ENCODE results near the gene SCYGR8.
"Not testable (repeated sequence)": the region's sequence is repeated elsewhere in the genome, so short reads cannot be mapped to it uniquely, and the experiment has no call there.

Gene SCYGR8

GRCh38 chr2:227724394-227725039 is 21.2 kb upstream of the SCYGR8 start, which contains the start of gene SCYGR6:
TSS of gene SCYGR6 (minus strand) at chr2:227724757. CDS start at chr2:227724757, 0 bp downstream.
- Histone ChIP-seq H3K9ac (ENCODE audit: low read depth, low read length) (no peak within 1 kb of the TSS), H3K9me3 (ENCODE audit: control insufficient read depth, insufficient read depth, low read length) (no peaks in the 10 kb centered on the region), H3K4me1 (ENCODE audit: insufficient read depth, low read length) (no peaks in the 10 kb centered on the region), H3K36me3 (ENCODE audit: insufficient read depth, low read length) (no peaks in the 10 kb centered on the region)

- Histone ChIP-seq H3K9me3 (ENCODE audit: control insufficient read depth, insufficient read depth, low read length) (no peaks in the 10 kb centered on the region), H3K4me1 (ENCODE audit: insufficient read depth, low read length) (no peaks in the 10 kb centered on the region), H3K9ac (ENCODE audit: low read depth, low read length) (no peak within 1 kb of the TSS), H3K36me3 (ENCODE audit: insufficient read depth, low read length) (no peaks in the 10 kb centered on the region)
Measured at GRCh38 chr2:227728035-227728434, 17.7 kb upstream of the SCYGR8 start, which contains the start of gene SCYGR7. TSS of gene SCYGR7 (plus strand) at chr2:227728335. CDS start at chr2:227728335, 0 bp downstream.

DNA sequence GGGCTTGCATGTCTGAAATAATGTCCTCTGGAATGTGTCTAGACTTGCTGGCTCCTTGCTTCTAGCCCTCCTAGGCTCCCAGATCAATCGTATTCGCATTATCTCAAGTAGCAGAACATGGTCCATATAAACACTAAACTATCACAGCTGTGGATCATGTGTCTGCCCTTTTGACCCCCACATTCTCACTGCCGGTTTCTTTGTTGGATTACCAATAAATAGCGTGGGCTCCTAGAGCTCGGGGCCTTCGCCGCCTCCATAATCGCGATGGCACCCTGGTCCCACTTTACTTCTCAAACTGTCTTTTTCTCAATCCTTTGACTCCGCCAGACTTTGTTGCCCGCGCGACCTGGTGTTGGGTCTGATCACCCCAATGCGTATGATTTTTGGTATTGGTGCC is 6.3 kb upstream of the SCYGR8 start:
- Histone ChIP-seq H3K4me1 (ENCODE audit: insufficient read depth, low read length) (0 out of 2 replicates have a peak, but pooled peaks cover 5% of the 10 kb centered on the region), H3K9me3 (ENCODE audit: control insufficient read depth, insufficient read depth, low read length) (no peaks in the 10 kb centered on the region), H3K9ac (ENCODE audit: low read depth, low read length) (no peak overlapping the region), H3K36me3 (ENCODE audit: insufficient read depth, low read length) (no peaks in the 10 kb centered on the region)

- not testable (repeated sequence) for H3K4me1 ChIP-seq (ENCODE audit: insufficient read depth, low read length); H3K9ac ChIP-seq (ENCODE audit: low read depth, low read length); H3K9me3 ChIP-seq (ENCODE audit: control insufficient read depth, insufficient read depth, low read length); H3K36me3 ChIP-seq (ENCODE audit: insufficient read depth, low read length)
Measured at GRCh38 chr2:227740705-227741104, 5.0 kb upstream of the SCYGR8 start.

DNA sequence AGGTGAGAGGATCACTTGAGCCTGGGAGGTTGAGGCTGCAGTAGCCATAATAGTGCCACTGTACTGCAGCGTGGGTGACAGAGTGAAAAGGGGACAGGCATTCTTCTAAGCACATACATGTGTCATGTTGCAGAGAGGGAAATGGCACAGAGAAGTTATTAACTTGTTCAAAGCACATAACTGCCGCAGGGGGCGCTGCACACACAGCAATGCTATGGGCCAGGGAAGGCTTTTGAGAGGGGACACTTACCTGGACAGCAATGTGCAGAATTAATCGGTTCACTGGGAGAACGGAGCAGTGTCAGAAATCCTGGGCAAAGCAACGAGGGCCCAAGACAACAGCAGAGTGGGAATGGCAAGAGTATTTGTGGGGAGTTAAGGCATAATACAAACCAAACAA is 2.4 kb downstream of the SCYGR8 start:
- no peaks in the 10 kb centered on the region for H3K36me3 ChIP-seq (ENCODE audit: insufficient read depth, low read length)
- H3K9me3 ChIP-seq (ENCODE audit: control insufficient read depth, insufficient read depth, low read length): no peaks in the 10 kb centered on the region
- 0 out of 2 replicates have a peak, but pooled peaks cover 5% of the 10 kb centered on the region for H3K4me1 ChIP-seq (ENCODE audit: insufficient read depth, low read length)
- H3K9ac ChIP-seq (ENCODE audit: low read depth, low read length): no peak overlapping the region

DNA sequence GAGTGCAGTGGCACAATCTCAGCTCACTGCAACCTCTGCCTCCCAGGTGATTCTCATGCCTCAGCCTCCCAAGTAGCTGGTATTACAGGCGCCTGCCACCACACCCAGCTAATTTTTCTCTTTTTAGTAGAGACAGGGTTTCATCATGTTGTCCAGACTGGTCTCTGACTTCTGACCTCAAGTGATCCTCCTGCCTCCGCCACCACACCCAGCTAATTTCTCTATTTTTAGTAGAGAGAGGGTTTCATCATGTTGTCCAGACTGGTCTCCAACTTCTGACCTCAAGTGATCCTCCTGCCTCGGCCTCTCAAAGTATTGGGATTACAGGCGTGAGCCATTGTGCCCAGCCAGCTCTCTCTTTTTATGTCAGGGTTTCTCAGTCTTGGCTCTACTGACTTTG is 10.6 kb downstream of the SCYGR8 start:
- not testable (repeated sequence) for H3K36me3 ChIP-seq (ENCODE audit: insufficient read depth, low read length); H3K9me3 ChIP-seq (ENCODE audit: control insufficient read depth, insufficient read depth, low read length); H3K9ac ChIP-seq (ENCODE audit: low read depth, low read length)
- peaks cover 13% of the 10 kb centered on the region for H3K4me1 ChIP-seq (ENCODE audit: insufficient read depth, low read length)

- H3K4me1 ChIP-seq (ENCODE audit: insufficient read depth, low read length): peaks cover 13% of the 10 kb centered on the region
- H3K9ac ChIP-seq (ENCODE audit: low read depth, low read length): no peak overlapping the region
- no peaks in the 10 kb centered on the region for H3K9me3 ChIP-seq (ENCODE audit: control insufficient read depth, insufficient read depth, low read length)
- no peaks in the 10 kb centered on the region for H3K36me3 ChIP-seq (ENCODE audit: insufficient read depth, low read length)
Measured at GRCh38 chr2:227759411-227760118, 13.9 kb downstream of the SCYGR8 start.

DNA sequence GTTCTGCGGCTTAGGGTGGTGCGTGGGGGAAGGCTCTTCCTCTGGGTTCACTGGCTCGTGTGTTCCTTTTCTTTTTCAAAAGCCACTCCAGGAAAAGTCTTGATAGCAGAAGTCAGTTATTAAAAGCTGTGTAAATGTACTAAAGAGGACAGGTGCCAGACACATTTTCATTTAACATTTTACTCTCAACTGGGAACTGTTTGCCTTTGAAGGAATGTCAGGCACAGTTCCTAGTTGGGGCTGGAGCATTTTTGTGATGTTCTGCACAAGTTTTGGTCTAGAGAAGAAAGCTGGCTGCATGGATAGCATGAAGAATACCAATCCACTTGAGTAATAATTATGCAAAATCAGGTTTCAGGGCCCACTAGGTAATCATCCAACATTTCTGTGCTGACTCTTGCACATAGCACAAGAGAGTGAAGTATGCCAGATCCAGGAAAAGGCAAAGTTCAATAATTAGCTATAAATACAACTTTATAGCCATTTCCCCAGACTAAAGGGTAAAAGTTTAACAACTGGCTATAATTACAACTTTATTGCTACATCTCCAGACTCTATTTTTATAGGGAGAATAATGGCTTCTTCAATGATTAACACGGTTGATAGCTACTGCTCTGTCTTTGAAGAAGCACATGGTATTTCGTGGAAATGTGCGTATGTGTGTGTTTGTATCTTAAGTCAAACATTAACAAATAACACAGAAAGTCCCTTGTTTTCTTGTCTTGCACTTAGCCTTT is 16.2 kb downstream of the SCYGR8 start:
- H3K9ac ChIP-seq (ENCODE audit: low read depth, low read length): no peak overlapping the region
- no peaks in the 10 kb centered on the region for H3K36me3 ChIP-seq (ENCODE audit: insufficient read depth, low read length)
- peaks cover 13% of the 10 kb centered on the region for H3K4me1 ChIP-seq (ENCODE audit: insufficient read depth, low read length)
- H3K9me3 ChIP-seq (ENCODE audit: control insufficient read depth, insufficient read depth, low read length): no peaks in the 10 kb centered on the region

GRCh38 chr2:227765788-227766372 is 20.2 kb downstream of the SCYGR8 start:
- no peaks in the 10 kb centered on the region for H3K36me3 ChIP-seq (ENCODE audit: insufficient read depth, low read length)
- H3K9me3 ChIP-seq (ENCODE audit: control insufficient read depth, insufficient read depth, low read length): no peaks in the 10 kb centered on the region
- no peaks in the 10 kb centered on the region for H3K4me1 ChIP-seq (ENCODE audit: insufficient read depth, low read length)
- no peak overlapping the region for H3K9ac ChIP-seq (ENCODE audit: low read depth, low read length)

GRCh38 chr2:227766373-227766883 is 20.7 kb downstream of the SCYGR8 start:
- Histone ChIP-seq H3K9ac (ENCODE audit: low read depth, low read length) (no peak overlapping the region), H3K9me3 (ENCODE audit: control insufficient read depth, insufficient read depth, low read length) (no peaks in the 10 kb centered on the region), H3K4me1 (ENCODE audit: insufficient read depth, low read length) (no peaks in the 10 kb centered on the region), H3K36me3 (ENCODE audit: insufficient read depth, low read length) (no peaks in the 10 kb centered on the region)

DNA sequence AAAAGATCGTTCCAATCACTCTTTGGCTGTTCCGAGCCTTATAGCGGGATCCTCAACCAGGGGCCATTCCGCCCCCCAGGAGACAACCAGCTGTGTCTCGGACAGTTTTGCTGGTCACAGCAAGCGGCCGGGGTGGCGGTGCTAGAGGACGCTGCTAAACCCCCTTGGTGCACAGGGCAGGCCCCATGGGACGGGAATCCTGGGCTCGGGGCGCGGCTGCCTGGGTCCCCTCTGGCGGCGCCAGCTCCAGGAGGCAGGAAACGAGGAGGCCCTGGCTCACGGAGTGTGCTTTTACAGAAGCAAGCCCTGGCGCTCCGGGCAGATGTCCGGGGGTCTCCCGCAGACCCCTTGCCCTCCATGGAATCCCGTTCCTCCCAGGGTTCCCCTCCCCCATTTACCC is 22.1 kb downstream of the SCYGR8 start:
- Histone ChIP-seq H3K4me1 (ENCODE audit: insufficient read depth, low read length) (peaks cover 7% of the 10 kb centered on the region), H3K9me3 (ENCODE audit: control insufficient read depth, insufficient read depth, low read length) (no peaks in the 10 kb centered on the region)

DNA sequence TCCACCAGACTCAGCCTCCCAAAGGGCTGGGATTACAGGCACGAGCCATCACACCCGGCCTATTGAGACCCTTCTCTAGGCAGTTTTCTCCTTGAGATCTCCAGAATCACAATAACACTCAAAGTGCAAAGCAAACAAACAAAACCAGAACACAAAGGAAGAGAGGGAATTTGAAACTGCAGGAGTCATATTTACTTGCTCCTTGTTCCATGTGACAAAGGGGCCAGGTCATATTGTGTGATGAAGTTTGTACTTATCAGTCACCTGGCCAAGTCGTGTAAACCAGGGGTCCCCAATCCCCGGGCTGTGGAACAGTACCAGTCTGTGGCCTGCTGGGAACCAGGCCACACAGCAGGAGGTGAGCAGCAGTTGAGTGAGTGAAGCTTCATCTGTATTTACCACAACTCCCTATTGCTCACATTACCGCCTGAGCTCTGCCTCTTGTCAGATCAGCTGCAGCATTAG is 26.5 kb downstream of the SCYGR8 start:
- no peaks in the 10 kb centered on the region for H3K36me3 ChIP-seq (ENCODE audit: insufficient read depth, low read length)
- peaks cover 16% of the 10 kb centered on the region for H3K4me1 ChIP-seq (ENCODE audit: insufficient read depth, low read length)
- no peak overlapping the region for H3K9ac ChIP-seq (ENCODE audit: low read depth, low read length)
- no peaks in the 10 kb centered on the region for H3K9me3 ChIP-seq (ENCODE audit: control insufficient read depth, insufficient read depth, low read length)

More for the DNA sequence above, 22.1 kb downstream of the SCYGR8 start:
- Histone ChIP-seq H3K36me3 (ENCODE audit: insufficient read depth, low read length) (no peaks in the 10 kb centered on the region), H3K9ac (ENCODE audit: low read depth, low read length) (no peak overlapping the region)

GRCh38 chr2:227772932-227773331 is 27.2 kb downstream of the SCYGR8 start:
- Histone ChIP-seq H3K9me3 (ENCODE audit: control insufficient read depth, insufficient read depth, low read length) (no peaks in the 10 kb centered on the region), H3K36me3 (ENCODE audit: insufficient read depth, low read length) (no peaks in the 10 kb centered on the region), H3K9ac (ENCODE audit: low read depth, low read length) (no peak overlapping the region; the same call in 1 of the 2 replicates), H3K4me1 (ENCODE audit: insufficient read depth, low read length) (peaks cover 16% of the 10 kb centered on the region)

DNA sequence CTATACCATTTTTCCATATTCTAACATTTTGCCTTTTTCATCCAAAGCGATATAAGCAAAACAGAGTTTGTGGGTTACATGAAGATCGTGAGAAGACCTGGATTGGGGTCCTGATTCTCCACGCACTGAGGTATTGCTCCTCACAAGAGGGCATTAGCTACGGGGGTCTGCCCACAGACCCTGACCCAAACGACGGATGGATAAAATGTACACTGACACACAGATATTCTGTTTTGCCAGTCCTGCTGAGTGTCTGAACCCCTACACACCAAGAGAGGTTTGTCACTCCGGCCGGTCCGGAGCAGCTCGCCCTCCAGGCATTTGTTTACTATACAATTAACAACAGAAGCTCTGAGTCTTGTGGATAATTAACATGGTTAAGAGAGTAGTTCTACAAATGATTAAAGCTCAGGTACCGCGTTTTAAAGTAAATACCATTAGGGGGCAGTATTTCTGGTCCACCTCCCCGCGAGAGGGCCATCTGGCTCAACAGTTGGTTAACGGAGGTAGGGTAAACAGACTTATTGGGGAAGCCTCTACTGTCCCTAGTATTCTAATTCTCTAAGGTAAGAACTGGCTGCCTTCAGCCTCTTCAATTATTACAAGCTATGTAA is 28.4 kb downstream of the SCYGR8 start:
- Histone ChIP-seq H3K4me1 (ENCODE audit: insufficient read depth, low read length) (peaks cover 16% of the 10 kb centered on the region), H3K9me3 (ENCODE audit: control insufficient read depth, insufficient read depth, low read length) (no peaks in the 10 kb centered on the region), H3K9ac (ENCODE audit: low read depth, low read length) (no peak overlapping the region), H3K36me3 (ENCODE audit: insufficient read depth, low read length) (no peaks in the 10 kb centered on the region)

Measured in ES-I3 (cell line).